ENCODE measurements around the gene CALCB.

CALCB gene

DNA sequence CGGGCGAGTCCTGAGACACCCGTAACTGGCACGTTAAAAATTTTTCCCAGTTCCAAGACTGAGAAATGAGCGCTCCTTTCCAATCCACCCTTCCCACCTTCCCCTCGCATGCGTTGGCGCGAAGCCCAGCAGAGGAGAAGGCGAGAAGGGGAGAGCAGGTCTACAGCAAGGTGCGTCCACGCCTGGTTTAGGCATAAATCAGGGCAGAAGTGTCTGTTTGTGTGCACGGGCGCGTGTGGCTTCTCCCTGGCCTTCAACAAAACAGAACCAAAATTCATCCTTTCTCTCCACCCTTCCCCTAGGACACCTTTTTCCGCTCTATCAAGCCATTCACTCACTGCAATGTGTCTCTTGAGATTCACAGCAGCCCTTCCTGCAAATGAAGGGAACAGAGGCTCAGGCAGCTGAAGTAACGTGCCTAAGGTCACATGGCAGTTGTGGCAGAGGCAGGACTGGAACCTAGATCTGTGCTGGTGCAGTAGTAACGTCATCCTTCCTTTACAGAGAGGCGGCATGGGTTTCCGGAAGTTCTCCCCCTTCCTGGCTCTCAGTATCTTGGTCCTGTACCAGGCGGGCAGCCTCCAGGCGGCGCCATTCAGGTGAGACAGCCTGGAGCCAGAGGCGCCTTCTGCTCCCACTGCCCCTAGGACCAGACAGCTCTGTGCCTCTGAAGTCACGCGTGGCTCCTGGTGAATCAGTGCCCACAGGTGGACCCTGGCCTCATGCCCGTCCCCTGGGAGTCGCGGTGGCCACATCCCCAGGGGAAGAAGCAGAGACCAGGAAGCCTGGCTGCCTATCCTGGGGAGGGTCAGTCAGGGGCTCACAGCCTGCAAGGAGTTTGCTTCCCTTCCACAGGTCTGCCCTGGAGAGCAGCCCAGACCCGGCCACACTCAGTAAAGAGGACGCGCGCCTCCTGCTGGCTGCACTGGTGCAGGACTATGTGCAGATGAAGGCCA, 1.1 kb downstream of the CALCB start:
- peak; percentile 80 to 87 for DNase-seq

DNA sequence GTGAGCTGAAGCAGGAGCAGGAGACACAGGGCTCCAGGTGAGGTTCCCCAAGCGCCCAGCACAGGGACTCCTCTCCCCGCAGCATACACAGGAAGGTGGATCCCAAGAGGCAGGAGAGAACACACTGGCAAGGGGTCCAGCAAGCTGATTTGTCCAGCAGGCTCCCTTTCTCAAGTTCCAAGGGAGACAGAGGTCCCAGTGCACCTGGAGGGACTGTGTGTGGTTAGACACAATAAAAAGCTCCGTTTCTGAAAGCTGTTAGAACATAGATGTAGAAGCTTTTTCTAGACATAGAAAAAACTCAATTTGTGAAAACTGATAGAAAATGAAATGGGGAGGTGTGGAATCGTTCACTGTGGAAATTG, 1.8 kb downstream of the CALCB start:
- no peak for DNase-seq

DNA sequence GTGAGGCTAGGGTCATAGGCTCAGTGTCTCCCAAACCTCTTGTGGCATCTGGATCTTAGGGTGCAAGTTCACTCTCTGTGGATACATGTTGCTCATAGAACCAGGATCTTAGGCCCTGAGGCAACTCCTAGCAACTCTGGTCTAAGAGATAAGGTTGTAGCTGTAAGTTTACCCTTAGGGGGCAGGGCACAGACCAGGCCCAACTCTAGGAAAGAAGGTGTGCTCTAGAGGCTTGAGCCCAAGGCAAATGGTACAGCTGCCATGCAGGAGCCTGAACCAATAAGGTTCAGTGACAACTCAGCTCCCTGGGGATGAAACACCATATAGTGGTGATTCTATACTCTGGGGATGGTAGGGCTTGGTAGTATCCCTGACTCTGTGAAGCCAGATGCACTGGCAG, 17.8 kb downstream of the CALCB start:
- DNase-seq, result no peak

DNA sequence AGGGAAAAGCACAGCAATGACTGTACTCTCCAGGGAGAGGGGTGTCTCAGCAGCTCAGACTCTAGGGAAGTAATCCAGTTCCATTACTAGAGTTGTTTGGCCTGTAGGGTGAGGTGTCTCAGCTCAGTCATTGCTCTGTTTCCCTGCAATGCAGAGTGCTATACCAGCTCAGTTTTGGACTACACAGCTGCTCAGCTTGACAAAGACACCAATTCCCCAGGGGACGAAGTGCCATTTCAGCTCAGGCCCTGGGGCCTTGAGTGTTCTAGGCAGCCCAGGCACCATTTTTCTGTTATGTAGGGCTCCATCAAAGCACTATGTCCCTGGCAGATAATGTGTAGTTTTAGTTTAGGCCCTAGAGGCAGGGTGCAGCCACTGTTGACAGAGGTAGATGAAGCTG, 18.2 kb downstream of the CALCB start:
- DNase-seq, result no peak

DNA sequence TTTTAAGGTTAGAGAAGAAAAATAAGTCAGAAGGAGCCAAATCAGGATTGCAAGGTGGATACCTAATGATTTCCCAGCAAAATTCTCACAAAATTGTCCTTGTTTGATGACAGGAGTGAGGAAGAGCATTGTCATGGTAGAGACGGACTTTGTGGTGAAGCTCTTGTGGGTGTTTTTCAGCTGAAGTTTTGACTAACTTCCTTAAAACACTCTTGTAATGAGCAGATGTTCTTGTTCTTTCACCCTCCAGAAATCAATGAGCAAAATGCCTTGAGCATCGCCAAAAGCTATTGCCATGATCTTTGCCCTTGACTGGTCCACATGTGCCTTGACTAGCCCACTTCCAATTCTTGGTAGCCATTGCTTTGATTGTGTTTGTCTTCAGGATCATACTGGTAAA, 20.0 kb downstream of the CALCB start:
- DNase-seq, result no peak

DNA sequence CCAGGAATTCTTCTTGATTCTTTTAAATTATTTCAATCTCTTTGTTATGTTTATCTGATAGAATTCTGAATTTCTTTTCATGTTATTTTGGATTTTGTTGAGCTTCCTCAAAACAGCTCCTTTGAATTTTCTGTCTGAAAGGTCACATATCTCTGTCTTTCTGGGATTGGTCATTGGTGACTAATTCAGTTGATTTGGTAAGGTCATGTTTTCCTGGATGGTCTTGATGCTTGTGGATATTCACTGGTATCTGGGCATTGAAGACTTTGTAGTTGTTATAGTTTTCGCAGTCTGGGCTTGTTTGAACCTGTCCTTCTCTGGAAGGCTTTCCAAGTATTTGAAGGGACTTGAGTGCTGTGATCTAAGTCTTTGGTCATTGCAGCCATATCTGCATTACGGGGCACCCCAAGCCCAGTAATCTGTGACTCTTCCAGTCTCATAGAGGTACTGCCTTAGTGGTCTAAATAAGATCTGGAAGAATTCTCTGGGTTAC, 22.4 kb downstream of the CALCB start:
- DNase-seq, result no peak

DNA sequence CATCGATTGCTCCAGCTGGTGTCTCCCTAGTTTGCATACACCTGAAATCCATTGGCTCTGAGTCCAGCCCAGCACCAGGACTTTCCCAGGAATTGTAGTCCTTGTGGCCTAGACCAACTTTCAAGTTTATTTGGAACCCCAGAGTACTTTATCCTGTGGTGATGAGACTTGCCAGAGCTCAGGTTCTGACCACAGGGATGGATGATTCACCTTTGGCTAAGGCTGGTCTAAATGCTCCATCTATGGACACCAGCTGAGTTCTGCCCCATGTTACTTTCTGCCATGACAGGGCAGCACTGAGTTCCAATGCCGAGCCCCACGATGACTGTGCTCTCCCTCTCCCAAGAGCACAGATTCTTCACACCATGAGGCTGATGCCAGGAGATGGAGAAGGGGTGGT, 24.0 kb downstream of the CALCB start:
- DNase-seq, result no peak

DNA sequence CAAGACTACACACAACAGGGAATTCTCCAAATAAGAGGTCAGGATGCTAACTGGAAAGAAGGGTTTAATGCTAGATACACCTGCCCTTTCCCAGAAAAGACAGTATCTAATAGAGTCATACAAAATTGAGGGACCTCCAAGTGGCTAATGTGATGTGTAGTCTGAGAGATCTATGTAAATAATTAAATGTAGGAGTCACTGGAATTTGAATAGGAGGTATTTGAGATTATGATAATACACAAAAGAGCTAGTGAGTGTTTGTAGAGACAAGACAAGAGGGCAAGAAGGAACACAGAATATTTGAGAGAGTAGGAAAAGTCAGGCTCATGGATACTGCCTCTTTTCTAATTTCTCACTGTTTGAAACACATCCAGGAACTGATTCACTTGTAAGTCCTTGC, 25.9 kb downstream of the CALCB start:
- no peak for DNase-seq

DNA sequence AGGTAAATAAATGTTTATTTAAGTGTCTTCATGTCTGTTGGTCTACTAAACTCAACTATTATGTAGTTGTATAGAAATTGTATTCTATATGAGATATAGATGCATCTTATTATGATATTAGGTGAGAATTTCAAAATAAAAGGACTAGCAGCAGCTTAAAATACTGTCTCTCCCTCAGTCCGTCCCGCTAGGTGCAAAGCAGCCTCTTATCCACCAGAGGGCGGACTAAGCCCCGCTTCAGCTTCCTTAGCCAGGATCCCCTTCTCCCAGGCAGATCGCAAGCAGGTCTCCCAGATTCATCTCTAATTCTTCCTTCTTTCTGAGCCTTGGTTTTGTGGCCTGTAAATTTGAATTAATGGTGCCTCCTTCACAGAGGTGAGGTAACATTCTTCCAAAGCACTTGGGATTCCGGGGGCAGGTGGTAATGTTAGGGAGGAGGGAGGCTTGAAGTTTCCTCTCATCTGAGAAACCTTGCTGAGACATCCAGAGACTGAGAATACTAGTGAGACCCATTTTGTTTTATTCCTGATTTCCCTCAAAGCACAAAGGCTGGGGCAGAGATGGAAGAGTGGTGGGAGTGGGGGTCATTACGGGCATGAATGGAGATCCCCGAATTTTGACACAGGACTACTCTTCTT, 27.8 kb downstream of the CALCB start:
- DNase-seq, result peak; percentile 10 to 30

DNA sequence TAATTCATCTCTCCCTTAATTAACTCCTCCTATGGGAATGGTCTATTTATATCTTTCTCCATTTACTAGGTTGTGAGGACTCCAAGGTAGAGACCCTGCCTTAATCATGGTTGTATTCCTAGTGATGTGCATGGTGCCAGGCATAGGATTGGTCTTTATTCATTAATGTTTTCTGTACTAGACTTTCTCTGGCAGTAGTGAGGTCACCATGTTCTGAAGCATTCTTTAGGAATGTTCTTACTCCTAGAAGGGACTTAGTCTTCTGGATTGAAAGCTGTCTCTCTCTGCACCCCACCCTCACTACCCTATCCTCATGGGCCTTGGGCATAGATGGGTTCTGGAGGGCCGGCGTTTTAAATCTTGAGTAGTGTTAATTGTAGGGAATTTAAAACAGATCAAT, 30.8 kb downstream of the CALCB start:
- DNase-seq, result no peak

DNA sequence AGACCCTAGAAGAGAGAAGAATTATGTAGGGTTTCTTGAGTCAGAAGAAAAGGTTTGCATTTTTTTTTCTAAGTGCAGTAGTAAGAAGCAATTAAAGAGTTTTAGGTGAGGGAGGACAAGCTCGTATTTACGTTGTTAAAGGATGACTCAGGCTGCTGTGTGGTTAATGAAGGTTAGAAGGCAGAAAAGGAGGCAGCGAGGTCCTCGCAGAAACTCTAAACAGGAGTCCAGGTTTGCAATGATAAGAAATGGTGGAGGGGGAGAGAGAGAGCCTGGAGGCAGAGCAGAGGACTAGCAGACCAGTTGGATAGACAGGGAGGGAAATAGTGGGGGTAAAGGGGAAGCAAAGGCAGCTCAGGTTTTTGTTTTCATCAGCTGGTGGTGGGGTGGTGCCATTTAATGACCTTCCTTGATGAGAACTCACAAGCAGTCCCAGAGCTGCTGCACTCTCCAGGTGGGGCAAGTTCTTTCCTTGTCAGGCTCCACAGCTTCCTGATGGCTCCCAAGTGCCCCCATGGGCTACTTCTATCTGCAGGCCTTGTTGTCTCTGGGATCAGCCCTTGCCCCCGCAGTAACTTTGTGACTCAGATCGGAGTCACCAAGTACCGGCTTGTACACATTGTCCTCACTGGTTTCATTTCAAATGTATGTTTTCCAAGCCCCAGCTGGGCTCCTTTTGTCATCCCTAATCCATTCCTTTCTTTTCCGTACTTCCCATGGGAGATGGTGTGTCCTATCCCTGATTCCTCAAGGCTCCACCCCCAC, 33.0 kb downstream of the CALCB start:
- no peak for DNase-seq

DNA sequence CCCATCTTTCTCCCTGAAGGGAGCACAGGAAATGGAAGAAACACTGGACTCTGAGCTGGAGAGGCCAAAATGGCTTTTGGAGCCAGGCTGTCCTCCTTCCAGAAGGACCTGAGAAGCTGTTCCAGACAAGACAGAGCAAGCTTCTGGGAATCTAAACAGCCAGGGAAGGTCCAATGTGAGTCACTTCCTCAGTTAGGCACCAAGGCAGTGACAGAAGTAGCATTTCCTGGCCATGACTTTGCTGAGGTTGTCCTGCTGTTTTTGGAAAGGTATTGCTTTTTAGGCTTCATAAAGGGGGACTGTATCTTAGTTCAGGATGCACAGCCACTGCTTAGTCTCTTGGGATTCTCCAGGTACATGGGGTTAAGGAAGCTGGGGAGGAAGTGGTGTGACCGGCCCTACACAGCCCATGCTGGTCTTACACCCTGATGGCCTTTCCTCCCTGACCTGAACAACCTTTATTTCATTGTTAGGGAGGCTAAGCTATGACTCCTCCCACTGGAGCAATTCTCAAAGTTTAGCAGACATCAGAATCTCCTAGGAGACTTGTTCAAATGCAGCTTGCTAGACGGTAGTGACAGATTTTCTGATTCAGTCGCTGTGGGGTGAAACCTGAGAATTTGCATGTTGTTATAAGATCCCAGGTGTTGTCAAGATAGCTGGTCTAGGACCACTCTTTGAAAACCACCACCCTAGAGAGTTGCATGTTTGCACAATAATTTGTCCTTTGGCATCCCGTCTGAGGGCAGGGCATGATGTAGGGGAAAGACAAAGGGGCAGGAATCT, 34.5 kb downstream of the CALCB start:
- no peak for DNase-seq

DNA sequence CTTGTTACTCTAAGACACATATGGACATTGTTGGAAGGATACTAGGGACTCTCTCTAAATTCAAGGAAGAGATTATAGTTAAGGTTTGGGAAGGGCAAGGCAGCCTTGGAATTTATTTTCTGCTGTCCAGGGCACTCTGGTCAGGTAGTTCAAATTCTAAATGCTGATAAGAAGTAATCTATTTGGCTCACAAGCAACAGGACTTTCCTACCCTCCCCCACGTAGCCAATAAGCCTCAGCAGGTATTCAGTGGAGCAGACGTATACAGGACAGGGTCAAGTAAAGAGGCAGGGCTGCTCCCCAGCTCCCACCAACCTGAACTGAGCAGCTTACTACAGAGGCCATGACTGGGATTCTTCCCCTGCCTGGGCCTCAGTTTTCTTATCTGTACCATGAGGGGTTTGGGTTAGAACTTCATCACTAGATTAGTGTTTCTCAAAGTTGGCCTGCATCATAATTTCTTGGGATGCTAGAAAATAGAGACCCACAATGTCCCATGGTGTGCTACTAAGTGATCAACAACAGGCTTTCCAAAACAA, 35.3 kb downstream of the CALCB start:
- DNase-seq, result no peak

DNA sequence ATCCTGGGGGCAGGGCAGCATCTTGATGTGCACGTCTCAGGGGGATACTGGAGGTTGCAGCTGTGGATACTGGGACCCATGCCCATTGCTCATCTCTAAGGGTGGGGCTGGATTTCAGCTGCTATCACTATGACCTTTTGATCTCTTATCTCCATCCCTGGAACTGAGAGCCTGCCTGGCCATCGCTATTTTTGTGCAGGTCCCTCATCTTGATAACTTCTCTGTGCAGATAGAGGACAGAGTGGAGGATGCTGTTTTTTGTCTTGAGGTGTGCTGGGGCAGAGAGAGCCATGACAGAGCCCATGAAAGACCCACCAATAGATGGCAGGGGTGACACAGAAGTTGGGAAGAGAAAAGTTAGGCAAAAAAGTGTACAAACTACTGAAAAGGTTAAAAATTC, 36.2 kb downstream of the CALCB start:
- no peak for DNase-seq

DNA sequence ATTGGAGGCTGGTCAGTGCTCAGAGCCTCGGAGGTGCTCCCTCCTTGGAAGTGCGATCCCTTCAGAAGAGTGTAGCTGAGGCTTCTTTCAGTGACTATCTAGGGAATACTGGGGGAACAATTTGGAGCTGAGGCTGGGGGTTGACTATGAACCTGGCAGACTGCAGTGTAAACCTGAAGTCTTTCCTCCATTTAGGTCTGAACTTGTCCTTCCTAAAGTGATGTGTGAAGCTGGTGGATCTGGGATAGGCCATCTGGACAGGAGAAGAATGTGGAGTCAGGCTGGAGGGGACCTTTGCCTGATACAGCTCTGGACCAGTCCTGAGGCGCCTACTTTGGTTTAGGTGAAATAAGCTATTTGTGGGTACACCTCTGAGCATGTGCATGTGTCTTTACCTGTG, 37.8 kb downstream of the CALCB start:
- no peak for DNase-seq

DNA sequence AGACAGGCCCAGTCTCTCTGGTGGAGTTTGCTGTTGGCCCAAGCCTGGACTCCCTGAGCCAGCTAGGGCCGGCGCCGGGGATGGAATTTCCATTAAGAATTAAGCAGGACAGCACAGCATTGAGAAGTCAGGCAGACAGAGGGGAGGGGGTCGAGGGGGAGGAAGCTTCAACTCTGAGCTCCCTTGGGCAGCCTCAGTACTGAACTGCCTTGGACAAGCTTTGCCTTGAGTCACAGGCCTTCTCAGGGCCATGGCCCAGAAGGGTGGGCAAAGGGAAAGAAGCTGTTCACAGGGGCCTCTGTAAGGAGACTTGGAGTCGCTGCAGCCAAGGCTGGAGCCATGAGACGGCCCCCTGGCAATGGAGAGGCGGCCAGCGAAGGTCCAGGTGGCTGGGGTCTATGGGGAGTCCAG, 38.7 kb downstream of the CALCB start:
- no peak for DNase-seq

DNA sequence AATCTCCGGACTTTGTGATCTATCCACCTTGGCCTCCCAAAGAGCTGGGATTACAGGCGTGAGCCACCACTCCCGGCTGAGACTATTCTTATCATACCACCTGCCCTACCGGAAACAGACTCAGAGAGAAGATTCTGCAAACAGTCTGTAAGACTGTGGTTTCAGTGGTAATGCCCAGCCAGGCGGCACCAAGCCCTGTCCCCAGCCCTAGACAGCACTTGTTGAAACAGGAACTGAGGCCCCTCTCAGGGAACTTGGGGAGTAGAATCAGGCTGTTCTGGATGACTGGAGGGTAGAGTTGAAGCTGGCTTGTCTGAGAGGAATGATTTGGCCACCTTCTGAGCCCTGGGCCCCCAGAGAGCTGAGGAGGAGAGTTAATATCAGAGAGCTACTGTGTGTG, 40.0 kb downstream of the CALCB start:
- no peak for DNase-seq

DNA sequence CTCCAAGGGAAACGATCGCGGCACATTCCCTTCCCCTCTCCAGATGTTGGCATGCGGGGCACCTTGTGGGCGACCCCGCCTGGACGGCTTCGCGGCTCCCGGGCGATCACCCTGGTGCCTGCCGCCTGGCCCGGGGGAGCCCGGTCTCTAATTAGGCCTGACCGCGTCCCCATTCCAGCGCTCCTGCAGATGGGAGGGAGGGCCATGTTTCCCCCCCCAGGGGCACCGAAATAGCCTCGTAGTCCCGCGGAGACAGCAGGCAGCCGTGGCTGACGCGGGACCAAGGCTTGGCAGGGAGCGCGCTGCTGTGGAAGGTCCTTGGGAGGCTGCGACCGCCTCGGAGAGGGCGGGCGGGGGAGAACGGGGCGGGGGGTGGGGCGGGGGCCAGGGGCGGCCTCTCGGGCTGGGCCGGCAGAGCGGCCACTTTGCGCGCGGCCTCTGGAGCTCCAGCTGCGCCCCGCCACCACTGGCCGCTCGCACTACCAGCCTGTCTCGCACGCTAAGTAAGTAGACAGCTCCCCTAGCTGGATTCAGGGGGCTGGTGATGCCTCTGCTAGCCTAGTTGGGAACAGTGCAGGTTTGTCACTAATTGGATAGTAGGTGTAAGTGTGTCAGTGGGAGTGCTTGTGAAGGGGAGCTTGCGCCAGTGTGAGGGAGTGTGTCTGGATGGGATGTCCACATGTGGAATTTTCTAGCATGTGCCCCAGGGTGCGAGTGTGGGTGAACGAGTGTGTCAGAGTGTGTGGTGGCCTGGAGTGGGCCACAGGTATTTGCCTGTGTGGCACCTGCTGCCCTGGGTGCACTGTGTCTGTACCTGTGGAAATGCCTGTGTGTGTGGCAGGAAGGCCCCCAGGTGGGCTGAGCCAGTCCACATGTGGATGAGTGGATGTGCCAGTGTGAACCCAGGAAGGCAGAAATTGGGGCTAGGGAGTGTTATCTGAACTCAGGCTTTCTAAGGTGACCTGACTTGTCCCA, 41.4 kb downstream of the CALCB start, which contains the start of gene INSC:
Gene INSC (plus strand): TSS at position 423 of the 975 bp plus-strand sequence. CDS start 34,252 bp downstream, outside the sequence.
- no peak for DNase-seq

DNA sequence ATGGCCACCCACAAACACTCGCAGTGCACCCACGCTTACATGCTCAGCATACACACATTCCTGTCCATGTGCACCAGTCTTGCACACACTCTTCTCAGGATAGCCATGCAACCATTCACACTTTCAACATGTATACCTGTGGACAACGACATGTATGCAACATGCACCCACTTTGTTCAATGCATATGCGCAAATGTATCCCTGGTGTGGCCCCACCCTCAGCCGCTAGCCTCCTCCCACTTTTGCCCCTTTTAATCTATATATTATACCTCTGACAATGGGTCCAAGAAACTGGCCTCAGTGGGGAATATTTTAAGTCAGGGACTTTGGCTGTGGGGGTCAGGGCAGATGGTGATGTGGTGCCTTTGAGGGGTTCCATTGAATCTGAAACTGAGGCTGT, 42.3 kb downstream of the CALCB start:
- no peak for DNase-seq

DNA sequence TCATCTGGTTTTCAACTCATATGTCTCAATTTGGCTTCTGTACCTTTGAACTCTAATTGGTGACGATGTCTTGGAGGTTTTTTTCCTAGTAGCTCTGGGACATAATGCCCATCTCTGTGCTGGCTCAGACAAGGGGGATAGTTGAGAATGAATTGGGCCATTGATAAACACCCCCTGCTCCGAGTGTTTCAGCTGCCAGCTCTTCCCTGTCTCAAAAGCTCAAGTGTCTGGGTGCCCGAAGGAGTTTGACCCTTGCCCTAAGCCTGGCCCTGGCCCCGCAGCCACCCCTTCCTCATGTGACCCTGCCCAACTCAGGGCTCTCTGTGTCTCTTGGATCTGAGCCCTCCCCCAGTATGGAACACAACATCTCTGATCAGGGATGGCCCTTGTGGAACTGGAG, 44.4 kb downstream of the CALCB start:
- no peak for DNase-seq

DNA sequence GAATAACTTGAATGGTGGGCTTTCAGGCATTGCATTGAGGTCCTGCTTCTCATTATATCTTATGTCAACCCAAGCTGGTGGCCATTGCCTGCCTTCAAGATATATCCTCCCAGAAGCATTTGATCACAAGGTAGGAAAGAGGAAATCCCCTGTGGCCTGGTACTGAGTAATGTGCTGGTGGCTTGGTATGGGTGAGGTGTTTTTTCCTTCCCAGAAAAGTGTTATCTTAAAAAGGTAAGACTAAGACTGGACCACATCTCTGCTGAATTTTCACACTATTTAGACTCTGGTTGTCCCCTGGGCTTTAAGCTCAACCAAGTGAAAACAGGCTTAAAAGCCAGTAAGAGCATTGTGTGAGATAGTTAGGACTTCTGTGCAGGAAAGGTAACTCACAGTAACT, 45.0 kb downstream of the CALCB start:
- DNase-seq, result no peak
